ENCODE measurements around the gene LGALS3BP.
"Not testable (repeated sequence)": the region's sequence is repeated elsewhere in the genome, so short reads cannot be mapped to it uniquely, and the experiment has no call there.

LGALS3BP gene

DNA sequence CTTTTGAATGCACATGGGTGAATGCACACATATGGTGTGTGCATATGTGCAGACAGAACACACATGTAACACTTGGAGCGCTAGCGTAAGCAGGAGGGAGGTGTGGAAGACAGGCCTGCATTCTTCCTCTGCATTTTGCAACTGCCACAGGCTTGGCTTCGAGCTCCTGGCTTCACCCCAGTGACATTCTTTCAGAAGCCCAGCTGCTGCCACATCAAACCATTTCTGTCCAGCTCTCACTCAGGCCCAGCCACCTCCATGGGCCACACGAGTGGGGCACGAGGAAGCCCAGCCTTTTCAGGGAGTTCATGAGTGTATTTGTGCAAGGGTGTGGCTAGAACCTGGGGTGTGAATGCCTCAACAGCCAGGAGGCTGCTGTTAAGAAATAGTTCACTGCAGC, 18.8 kb downstream of the LGALS3BP start:
- no peak for DNase-seq

DNA sequence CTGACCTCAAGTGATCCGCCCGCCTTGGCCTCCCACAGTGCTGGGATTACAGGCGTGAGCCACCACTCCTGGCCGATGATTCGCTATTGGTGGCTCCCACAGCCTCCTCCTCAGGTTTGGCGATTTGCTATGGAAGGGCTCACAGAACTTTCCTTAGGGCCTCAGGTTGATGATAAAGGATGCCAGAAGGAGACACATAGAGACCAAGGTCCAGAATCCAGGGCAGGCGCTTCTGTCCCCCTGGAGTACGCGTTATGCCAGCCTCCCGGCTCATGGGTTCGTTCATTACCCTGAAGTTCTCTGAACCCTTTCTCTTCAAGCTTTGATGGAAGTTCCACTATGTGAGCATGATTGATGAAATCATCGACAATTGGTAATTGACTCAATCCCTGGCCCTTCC, 19.9 kb downstream of the LGALS3BP start:
- no peak for DNase-seq

DNA sequence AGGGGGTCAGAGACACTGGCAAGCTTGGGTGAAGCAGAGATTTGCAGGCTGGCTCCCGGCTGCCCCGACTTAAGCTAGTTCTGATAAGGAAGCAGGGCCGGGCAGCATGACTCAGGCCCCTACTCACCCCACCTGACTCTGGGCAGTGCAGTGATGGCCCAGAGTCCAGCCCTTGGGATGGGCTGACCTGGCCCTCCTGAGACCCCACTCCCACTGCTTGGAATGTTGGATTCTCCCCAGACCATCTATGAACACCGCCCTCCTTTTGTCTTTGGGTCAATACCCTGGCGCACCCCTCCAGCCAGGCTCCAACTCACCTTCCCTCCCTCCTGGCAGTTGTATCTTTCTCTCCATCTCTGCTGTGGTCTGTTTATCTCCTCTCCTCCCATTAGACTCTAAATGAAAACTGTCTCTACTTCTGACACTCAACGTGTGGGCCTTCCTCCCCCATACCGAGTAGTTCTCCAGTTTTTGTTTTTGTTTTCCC, 21.0 kb downstream of the LGALS3BP start:
- no peak for DNase-seq

DNA sequence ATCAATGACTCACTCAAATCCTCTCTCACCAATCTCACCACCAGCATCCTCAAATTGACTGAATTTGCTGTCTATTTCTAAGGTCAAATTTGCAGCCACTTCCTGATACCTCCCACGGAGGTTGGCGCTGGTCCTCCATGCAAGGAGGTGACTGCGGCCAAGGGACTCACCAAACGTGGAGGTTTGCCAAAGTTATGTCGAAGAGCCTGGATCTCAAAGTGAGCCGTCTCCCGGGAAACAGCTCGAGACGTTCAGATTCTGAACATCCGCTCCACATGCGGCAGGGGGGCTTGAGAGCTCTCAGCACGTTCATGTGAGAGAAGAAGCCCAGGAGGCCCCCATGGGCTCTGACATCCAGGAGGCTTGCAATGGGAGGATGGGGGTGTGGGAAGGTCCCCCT, 22.6 kb downstream of the LGALS3BP start:
- DNase-seq, result no peak

DNA sequence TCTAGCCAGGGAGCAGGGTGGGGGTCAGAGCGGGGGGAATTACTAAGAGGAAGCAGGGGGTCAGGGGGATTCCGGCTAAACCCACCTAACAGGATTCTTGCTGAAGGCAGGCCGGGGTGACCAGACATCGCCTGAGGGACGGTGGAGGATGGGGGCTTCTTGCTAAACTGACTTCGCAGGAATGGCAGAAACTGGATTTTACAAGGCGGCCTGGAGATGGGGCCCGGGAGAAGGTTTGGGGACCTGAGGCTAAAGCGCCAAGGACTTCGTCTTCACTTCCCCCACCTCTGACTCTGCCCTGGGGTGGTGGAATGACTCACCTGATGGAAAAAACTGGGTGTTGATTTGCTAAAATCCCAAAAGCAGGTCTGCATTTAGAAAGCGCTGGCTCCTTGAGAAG, 23.5 kb downstream of the LGALS3BP start:
- no peak for DNase-seq

DNA sequence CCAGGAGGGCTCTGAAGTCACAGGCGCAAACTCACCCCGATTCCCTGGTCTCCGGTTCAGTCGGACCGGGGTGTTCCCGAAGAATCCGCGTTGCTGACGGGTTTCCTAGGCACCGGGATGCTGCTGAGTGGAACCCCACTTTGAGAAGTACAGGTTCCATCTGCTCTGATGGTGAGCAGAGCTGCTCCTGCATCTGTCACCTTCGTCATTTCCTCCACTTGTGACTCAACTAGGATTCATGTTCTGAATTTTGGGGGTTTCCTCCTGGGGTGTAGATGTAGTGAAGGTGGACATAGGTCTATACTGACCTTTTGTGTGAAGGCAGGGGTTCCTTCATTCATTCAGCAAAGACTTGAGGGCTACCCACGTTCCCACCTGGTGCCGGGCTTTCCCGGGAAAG, 25.0 kb downstream of the LGALS3BP start:
- DNase-seq, result no peak

DNA sequence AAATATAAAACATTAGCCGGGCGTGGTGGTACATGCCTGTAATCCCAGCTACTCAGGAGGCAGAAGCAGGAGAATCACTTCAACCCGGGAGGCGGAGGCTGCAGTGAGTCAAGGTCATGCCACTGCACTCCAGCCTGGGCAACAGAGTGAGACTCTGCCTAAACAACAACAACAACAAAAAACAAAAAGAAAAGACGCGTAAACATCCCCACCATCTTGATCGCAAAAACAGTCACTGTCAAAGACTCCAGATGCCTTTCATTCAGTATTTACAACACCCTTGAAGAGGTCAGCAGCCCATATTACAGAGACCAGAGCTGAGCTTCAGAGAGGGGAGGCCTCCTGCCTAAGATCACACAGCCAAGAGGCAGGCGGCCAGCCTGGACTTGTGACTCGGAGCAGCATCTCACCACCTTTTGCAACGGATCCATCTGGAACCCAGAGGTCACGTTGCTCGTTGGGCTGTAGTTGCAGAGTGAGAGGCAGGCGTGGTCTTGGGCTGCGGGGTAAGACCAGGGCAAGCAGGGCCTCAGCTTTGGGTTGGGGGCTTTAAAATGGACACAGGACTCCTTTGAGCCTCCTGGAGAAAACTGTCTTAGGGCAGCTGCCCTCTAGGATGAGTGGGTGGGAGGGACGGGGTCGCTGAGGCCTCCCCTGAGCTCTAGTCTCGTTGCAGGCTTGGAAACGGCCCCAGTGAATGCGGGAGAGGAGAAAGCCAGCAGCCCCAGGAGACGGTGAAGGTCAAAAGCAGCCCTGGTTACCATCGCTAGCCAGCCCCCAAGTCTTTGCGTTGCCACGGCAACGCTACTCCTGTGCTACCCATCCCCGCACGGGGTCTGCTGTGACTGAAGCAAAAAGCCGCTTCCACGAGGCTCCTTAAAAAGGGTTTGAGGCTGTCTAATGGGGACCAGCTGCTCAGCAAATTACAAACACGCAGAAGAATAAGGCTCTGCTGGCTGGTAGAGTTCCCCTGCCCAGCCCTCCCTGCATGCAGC, 26.1 kb downstream of the LGALS3BP start:
- no peak for DNase-seq

DNA sequence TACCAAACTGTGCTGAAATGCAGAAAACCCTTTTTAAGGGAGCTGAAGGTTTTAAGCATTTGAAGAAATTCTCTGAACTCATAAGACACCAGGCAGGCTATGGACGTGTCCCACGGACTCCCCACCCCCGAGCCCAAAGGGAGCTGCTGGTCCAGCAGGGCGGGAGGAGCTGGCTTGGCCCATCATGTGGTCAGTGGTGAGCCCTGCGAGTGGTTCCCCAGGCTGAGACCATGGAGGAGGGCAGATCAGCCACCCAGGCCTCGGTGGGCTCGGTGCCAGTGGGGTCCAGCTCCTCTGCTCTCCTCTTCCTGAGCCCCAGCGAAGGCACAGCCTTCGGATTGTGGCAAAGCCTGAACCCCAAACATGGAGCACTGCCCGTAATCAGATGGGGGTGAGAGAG, 27.0 kb downstream of the LGALS3BP start:
- no peak for DNase-seq

DNA sequence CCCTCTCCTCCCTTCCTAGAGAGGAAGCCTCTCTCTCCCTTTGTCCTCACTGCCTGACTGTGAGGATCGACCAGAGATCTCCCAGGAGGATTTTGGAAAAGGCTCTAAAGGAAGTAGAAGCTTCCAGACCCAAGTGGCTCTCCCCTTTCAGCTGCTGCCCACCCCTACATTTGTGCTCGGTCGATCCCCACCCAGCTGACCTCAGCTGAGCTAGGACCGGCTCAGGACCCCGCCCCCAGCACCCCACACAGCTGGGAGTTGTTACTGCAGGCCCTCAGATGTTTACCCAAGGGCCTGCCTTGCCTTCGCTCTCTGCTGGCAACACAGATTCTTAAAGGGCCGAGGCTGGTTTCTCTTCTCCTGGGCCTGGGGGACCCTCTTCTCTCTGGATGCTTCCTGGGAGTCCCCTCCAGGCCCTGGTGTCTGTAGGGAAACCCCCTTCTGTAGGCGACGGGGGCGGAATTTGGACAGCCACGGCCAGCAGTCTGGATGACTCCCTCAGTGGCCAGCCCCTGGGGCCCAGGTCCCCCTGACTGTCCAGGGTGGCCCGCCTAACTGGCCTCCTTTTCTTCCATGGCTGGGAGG, 27.7 kb downstream of the LGALS3BP start:
- DNase-seq, result no peak

DNA sequence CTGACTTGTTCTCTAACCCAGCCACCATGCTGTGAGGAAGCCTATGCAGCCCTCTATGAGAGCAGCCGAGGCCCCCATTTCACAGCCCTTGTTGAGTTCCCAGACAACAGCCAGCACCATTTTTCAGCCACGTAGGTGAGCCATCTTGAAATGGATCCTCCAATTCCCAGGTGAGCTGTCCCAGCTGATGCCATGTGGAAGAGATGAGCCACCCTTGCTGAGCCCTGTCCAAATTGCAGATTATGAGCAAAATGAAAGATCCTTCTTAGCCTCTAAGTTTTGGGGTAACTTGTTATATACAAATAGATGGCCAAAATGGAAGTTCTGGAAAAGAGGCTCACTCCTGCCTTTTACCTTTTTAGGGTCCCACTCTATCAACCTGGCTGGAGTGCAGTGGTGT, 28.9 kb downstream of the LGALS3BP start:
- DNase-seq, result no peak

DNA sequence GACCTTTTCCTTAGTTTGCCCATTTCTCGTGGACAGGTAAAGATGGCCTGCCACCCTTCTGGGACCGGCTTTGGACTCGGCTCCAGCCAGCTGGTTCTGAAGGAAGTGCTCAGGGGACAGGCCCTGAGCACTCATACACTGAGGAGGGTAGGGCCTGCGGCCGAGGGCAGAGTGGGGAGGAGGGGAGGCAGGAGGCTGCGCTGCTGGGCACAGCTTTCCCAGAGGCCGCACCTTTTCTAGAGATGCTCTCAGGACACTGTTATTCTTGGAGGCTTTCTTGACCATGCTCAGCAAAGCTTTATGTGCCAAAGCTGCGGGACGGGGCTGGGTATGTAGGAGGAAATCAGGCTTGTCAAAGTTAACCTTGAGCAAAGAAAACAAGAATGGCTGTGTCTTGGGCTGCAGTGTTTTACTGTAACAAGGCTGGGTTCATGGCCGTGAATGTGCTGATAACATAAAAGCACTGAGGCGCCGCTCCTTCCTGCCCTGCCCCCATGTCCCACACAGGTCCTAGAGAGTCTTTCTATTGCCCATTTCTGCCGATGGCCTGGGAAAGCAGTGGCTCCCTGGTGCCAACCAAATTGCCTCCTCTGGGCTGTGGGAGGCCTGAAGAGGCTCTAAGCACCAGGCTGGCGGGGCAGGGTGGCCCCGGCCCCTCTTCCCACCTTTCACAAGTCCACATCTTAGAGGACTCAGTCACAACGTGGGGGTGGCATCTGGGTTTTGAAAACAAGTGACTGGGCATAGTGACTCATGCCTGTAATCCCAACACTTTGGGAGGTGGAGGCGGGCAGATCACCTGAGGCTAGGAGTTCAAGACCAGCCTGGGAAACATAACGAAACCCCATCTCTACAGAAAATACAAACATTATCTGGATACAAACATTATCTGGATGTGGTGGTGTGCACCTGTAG, 32.2 kb downstream of the LGALS3BP start:
- no peak for DNase-seq

DNA sequence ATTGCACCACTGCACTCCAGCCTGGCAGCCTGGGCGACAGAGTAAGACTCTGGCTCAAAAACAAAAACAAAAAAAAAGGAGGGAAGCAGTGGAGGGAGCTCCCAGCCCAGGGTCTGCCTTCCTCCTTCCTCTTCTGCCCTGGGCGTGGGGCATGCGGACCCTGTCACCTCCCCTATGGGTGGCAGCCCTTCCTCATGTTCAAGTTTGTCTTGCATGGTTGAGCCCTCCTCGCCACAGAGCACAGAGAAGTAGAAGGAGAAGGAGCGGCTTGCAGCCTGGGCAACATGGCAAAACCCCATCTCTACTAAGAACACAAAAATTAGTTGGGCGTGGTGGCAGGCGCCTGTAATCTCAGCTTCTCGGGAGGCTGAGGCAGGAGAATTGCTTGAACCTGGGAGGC, 33.1 kb downstream of the LGALS3BP start:
- no peak for DNase-seq

DNA sequence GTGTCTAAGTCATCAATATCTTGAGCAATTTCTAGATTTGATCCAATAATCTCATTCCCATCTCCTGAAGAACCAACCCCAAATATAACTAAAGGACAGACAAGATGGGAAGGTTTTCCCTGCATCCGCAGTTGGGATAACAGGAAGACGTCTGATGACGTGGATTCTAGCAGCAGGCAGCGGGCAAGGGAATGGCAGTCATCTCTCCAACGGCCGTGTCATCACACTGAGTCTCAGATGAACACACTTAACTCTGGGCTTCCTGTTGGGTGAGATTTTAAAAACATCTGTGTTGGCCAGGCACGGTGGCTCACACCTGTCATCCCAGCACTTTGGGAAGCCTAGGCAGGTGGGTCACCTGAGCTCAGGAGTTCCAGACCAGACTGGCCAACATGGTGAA, 33.6 kb downstream of the LGALS3BP start:
- DNase-seq, result no peak

DNA sequence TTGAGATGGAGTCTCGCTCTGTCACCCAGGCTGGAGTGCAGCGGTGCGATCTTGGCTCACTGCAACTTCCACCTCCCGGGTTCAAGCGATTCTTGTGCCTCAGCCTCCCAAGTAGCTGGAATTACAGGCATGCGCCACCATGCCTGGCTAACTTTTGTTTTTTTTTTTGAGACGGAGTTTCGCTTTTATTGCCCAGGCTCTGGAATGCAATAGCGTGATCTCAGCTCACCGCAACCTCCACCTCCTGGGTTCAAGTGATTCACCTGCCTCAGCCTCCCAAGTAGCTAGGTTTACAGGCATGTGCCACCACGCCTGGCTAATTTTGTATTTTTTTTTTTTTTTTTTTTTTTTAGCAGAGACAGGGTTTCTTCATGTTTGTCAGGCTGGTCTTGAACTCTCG, 34.3 kb downstream of the LGALS3BP start:
- not testable (repeated sequence) for DNase-seq

DNA sequence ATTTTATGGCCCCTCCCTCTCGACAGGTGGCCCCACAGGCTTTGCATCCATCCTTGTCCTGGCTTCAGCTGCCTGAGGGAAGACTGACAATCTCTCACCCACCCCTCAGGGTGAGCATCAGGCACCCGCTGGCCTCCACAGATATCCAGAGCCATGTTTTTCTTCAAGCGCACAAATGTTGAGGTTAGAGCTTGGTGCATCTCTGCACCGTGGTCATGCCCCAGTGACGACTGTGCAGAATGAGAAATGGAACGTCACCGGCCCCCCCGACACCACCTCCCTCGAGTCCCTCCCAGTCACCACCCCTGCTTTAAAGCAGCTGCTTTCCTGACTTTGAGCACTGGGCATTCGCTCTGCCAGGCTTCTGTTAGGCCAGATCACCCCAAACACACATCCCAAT, 34.8 kb downstream of the LGALS3BP start:
- no peak for DNase-seq

DNA sequence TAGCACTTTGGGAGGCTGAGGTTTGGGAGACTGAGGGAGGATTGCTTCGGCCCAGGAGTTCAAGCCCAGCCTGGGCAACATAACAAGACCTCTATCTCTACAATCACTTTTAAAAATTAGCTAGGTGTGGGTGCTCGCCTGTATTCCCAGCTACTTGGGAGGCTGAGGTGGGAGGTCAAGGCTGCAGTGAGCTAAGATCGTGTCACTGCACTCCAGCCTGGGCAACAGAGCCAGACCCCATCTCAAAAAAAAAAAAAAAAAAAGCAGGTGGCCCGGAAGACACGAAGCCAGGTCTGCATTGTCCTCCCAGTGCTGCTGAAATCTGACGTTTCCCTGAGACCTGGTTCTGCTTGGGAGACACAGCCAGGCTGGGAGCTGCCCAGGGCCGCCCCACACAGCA, 35.7 kb downstream of the LGALS3BP start:
- DNase-seq, result no peak

DNA sequence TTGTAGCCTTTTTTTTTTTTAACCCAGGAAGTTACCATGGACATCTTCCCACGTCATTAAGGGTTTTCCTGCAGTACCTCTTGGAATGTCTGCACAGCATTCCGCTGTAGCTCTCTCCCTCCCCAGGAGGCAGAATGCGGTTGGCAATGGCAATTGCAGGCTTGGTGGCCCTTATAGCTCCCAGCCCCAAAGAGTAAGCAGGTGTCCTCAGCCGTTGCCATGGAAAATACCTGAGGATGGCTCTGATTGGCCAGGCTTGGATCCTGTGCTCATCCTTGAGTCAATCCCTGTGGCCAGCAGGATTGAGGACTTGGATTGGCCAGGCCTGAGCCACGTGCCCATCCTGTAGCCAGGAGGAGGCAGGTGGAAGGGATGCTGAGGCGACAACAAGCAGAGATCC, 39.0 kb downstream of the LGALS3BP start:
- DNase-seq, result no peak

DNA sequence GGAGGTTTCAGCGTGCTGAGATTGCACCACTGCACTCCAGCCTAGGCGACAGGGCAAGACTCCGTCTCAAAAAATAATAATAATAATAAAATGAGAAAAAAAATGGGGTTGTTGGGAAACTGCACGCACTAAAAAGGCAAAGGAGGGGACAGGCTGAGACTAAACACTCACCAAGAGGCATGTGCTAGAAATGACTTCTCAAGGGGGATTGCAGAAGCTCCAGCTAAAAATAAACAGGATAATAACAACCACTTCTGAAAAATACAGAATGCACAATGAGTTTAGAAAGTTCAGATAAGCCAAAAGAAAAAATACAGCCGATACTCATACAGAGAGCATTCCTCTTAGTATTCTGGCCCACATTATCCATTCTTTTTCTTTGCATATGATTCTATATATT, 39.5 kb downstream of the LGALS3BP start:
- no peak for DNase-seq

DNA sequence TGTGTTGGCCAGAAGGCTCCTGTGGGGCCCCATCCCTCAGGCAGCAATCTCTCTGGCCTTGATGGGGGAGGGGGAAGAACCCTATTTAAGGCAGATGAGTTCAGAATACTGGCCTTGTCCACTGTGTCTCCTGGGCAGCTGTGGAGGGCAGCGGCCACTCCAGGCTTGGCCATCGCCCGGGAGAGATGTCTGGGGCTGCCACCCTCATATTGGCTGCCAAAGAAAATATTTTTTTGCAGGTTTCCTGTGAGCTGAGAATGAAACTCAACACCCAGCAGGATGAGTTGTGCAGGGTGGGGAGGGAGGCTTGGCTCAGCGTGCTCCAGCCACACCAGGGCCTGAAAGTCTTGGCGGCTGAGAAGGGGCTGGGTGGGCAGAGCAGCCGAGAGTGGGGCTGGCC, 40.1 kb downstream of the LGALS3BP start:
- no peak for DNase-seq

DNA sequence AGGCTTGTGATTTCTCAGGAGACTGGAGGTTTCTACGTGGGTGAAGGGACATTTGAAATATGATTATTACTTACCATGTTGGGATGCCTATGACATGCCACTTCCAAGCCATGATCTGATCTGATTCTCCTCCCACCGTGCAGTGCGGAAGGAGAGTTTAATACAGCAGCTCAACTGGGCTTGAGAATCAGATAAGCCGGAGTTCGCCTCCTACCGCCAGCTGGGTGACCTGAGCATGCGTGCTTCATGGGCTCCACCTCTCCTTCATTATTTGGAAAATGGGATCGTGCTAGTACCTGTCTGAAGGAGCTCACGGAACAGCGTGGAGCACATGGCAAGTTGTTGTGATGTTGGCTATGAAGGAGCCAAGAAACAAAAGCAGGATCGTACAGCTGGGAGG, 42.2 kb downstream of the LGALS3BP start:
- DNase-seq, result no peak

DNA sequence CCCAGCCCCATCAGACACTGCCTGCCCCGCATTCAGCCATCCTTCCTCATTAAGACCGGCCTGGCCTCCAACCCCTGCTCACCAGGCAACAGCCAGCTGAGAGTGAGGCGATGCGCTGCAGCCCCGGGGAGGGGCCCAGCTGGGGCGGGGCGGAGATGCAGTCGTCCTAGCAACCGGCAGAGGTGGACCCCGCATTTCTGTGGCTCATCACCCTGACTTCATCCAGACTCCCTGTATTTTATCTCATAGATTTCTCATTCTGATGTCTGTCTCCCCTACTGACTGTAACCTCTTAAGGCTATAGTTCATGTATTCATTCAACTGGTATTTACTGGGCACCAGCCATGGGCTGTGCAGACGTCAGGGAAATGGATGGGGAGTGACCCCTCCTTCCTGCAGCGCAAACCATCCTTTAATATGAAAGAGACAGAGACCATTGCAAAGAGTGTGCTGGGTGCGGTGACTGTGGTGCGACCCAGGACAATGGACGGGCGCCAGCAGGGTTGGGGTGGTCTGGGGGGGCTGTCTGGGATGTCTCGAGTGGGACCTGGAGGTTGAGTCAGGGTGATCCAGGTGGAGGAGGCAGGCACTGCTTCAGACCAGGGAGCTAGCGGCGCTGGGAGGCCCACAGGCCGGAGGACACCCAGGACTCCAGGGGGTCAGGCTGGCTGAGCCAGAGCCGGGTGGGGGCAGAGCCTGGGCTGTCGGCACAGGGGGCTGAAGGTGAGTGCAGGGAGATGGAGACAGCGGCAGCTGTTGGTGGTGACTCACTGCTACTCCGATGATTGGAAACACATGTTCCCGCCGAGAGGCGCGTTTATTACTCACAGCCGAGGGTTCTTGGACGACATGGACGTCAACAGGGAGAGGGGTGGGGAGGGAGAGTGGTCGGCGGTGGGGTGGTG, 44.1 kb downstream of the LGALS3BP start:
- DNase-seq, result no peak

Data from NCI-H187 treated with DMSO at 0.1 percent for 48 hours (cell line).